Uterus (tissue), 2 donors: Measurements from ENCODE around the gene AGBL4.

ENCODE experiments used
- POLR2A ChIP-seq, 2 donors: fragments of 450-650 bp; IDR thresholded peaks; one replicate each; pipeline ENCODE4 v1.6.1; 2016; ENCODE audit warnings: antibody characterized with exemption in 2 of 2, mild to moderate bottlenecking in 1 of 2, moderate library complexity in 1 of 2
- TF ChIP-seq, protein P1 (sequence below), 4 experiments: fragments of 200-600 bp in 2 of 4; fragments of 450-650 bp in 2 of 4; sonication (generic) in 2 of 4; IDR thresholded peaks; one replicate each; pipeline ENCODE4 v1.5.1; 2016 to 2019; ENCODE audit warnings: antibody characterized with exemption in 4 of 4, mild to moderate bottlenecking in 2 of 4, moderate library complexity in 1 of 4

DNA sequence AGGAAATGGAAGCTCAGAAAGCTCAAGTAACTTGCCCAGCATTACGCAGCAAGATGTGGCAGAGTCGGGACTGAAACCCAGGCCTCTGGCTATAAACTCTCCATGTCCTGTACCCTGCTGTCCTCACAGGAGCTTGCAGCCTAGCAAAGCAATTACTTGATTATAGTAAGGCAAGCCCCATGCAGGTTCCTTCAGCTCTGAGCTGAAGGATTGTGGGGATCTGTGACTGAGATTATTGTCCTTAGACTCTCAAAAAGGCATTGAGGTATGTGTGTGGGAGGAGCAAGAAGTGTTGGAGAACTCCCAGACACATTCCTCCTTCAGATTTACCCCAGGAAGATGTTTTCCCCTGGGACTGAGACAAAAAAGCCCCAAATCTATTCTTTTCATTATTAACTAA is 1427.7 kb downstream of the AGBL4 start:
- TF ChIP-seq, protein P1, sequence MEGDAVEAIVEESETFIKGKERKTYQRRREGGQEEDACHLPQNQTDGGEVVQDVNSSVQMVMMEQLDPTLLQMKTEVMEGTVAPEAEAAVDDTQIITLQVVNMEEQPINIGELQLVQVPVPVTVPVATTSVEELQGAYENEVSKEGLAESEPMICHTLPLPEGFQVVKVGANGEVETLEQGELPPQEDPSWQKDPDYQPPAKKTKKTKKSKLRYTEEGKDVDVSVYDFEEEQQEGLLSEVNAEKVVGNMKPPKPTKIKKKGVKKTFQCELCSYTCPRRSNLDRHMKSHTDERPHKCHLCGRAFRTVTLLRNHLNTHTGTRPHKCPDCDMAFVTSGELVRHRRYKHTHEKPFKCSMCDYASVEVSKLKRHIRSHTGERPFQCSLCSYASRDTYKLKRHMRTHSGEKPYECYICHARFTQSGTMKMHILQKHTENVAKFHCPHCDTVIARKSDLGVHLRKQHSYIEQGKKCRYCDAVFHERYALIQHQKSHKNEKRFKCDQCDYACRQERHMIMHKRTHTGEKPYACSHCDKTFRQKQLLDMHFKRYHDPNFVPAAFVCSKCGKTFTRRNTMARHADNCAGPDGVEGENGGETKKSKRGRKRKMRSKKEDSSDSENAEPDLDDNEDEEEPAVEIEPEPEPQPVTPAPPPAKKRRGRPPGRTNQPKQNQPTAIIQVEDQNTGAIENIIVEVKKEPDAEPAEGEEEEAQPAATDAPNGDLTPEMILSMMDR (IDR thresholded peaks at IDR 0.05): no peak
- TF ChIP-seq POLR2A (IDR thresholded peaks at IDR 0.05): no peak
